NCI-H1436 (cell line): ENCODE data around the gene ANKAR.
"Not testable (repeated sequence)": the region's sequence is repeated elsewhere in the genome, so short reads cannot be mapped to it uniquely, and the experiment has no call there.

Source experiments
- DNase-seq: peaks from one replicate; lab custom pipeline; 2025; lab: John Stamatoyannopoulos, UW

Gene ANKAR

DNA sequence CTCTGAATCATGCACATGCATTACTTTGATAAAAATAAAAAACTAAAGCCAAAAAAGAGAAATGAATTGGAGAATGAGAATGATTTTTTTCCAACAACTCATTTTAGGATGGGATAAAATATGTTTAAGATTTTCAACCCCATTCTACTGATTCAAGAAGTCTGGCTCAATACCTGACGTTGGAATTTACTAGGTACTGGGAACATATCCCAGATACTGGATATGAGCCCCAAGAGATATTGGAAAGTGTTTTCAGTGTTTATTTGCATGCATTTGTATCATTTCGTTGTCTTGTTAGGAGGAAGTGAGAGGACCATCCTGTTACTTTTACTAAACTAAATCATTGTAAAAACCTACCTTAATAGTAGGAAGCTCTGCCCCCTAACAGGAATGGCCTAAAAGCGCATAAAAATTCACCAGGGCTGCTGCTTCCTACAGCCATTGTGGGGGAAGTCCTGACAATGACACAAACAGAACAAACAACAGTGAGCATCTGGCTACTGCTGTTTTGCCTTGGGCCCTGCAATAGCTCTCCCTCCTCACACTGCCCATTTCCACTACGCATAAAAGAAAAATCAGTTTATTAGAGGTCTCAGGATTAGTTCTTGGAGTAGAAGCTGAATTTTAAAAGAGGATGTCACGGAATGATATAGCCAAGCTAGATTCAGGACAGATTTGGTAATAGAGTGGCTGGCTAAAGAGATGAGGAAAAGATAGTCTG is 35.2 kb downstream of the ANKAR start:
- no peak for DNase-seq

- DNase-seq: not testable (repeated sequence)
Observed at GRCh38 chr2:189717593-189717992, 43.1 kb downstream of the ANKAR start.

DNA sequence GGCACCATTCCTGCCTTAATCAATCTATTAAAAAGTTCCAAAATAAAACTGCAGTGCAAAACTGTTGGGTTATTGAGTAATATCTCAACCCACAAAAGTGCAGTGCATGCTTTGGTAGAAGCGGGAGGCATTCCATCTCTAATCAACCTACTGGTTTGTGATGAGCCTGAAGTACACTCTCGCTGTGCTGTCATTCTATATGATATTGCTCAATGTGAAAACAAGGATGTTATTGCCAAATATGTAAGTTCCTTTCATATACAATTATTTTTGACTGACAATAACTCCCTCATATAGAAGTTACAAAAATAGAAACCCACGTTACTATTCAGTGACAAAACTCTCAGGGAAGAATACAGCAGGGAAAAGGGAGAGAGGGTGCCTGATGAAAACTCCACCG is 45.1 kb downstream of the ANKAR start:
- no peak for DNase-seq

DNA sequence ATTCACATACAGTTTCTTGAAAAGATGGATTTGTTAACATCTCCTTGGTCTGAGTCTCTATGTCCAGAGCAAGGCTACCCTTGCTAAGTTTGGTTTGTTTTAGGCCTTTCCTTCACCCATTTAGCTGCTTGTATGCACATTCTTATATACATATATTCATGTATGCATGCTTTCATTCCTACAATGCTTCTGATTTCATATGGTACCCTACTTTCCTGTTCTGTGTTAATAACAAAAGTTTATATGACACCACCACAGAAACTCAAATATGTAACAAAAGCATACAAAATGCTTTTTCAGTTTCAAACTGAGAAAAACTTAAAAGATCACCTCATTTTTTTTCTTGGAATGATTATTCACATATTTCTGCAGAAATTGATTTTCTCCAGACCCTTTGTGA is 48.7 kb downstream of the ANKAR start:
- no peak for DNase-seq
